K562 (cell line): ENCODE data around the gene HIF1AN. TPM values are rescaled to one million over a fixed set of nuclear protein-coding genes. Genes with fewer than 3 reads are reported as not detected.

Source experiments
- ATAC-seq: fragments of 200-7000 bp; cut with Tn5 transposase; 3 replicates; pipeline ENCODE4 v1.9.1; 2020; ENCODE audit warnings: moderate library complexity
- BruUV-seq: library from RNA; stranded (reverse); fragments of 400-500 nt; replicated peaks from 2 replicates; lab custom pipeline; 2021; lab: Mats Ljungman, UMichigan
- CTCF ChIA-PET: fragments of 300-600 bp; formaldehyde crosslinking; extraction: SDS; loops from one replicate; lab custom pipeline; 2021; ENCODE audit warnings: low intra/inter-chr PET ratio; lab: Yijun Ruan, JAX
- POLR2A ChIA-PET: fragments of 300-600, 350-650 bp; sonication (Branson Sonifier 250); formaldehyde crosslinking; extraction: SDS; loops from one replicate; lab custom pipeline; 2021; ENCODE audit warnings: antibody characterized with exemption, inconsistent platforms; lab: Yijun Ruan, JAX
- DNase-seq, 4 experiments: peaks; one replicate each; pipeline versions ENCODE4 v3.0.0 to v3.0.0-alpha.2; 2011 to 2018; ENCODE audit warnings: low spot score in 3 of 4, mixed read lengths in 3 of 4; ENCODE audit errors: extremely low read depth in 1 of 4
- FAIRE-seq: peaks from 2 replicates; lab custom pipeline; 2011; peaks lifted over from hg19 to GRCh38; lab: Jason Lieb, UNC
- H2AFZ ChIP-seq: 2 replicates; pipeline ENCODE4 v1.6.0; 2011; ENCODE audit warnings: low read depth, low read length, control low read depth, inconsistent platforms
- H3K27ac ChIP-seq: fragments of 200-600 bp; 3 replicates; pipeline ENCODE4 v1.8.0; 2011; ENCODE audit warnings: low read depth, mild to moderate bottlenecking, control low read depth, inconsistent platforms, low read length, moderate library complexity, mixed read lengths; ENCODE audit errors: extremely low read depth
- H3K27me3 ChIP-seq, 2 experiments: fragments of 300-600 bp in 1 of 2; 2 replicates in 1 of 2; 3 replicates in 1 of 2; pipeline versions ENCODE4 v1.6.0 to v1.8.0; 2011; ENCODE audit warnings: inconsistent platforms in 2 of 2, low read length in 2 of 2, mild to moderate bottlenecking in 1 of 2, mixed read lengths in 1 of 2, moderate library complexity in 1 of 2; ENCODE audit not compliant: control insufficient read depth in 2 of 2, insufficient read depth in 2 of 2
- H3K36me3 ChIP-seq: fragments of 300-600 bp; 3 replicates; pipeline ENCODE4 v1.8.0; 2011; ENCODE audit warnings: mild to moderate bottlenecking, low read length, inconsistent platforms; ENCODE audit not compliant: control insufficient read depth, insufficient read depth
- H3K4me1 ChIP-seq, 2 experiments: fragments of 200-600 bp in 1 of 2; replicated peaks in 1 of 2; 2 replicates in 1 of 2; 3 replicates in 1 of 2; pipeline versions ENCODE4 v1.5.1 to v1.8.0; 2011; ENCODE audit warnings: inconsistent platforms in 2 of 2, low read length in 2 of 2, mild to moderate bottlenecking in 1 of 2, mixed read lengths in 1 of 2, moderate library complexity in 1 of 2; ENCODE audit not compliant: control insufficient read depth in 2 of 2, insufficient read depth in 2 of 2
- H3K4me2 ChIP-seq: 2 replicates; pipeline ENCODE4 v1.6.1; 2011; ENCODE audit warnings: low read length, control low read depth, inconsistent platforms, mixed read lengths; ENCODE audit not compliant: insufficient read depth
- H3K4me3 ChIP-seq: fragments of 200-600 bp; sonication (generic), shearing (Covaris generic); 2 replicates; pipeline ENCODE4 v1.5.1; 2016; ENCODE audit warnings: control low read depth, inconsistent platforms
- H3K79me2 ChIP-seq: fragments of 200-600 bp; 3 replicates; pipeline ENCODE4 v1.8.0; 2011; ENCODE audit warnings: low read length, inconsistent platforms; ENCODE audit not compliant: control insufficient read depth, insufficient read depth
- H3K9ac ChIP-seq, 2 experiments: 2 replicates each; pipeline versions ENCODE4 v1.6.0 to v1.6.1; 2011; ENCODE audit warnings: low read depth in 2 of 2, low read length in 2 of 2, control low read depth in 1 of 2, inconsistent platforms in 1 of 2, mild to moderate bottlenecking in 1 of 2, mixed read lengths in 1 of 2; ENCODE audit not compliant: insufficient read depth in 1 of 2
- H3K9me1 ChIP-seq: one replicate; pipeline ENCODE4 v1.6.0; 2011; ENCODE audit warnings: inconsistent platforms, mild to moderate bottlenecking, low read length, moderate library complexity; ENCODE audit not compliant: control insufficient read depth, insufficient read depth
- H3K9me3 ChIP-seq: replicated peaks from 2 replicates; pipeline ENCODE4 v1.5.1; 2011; ENCODE audit warnings: low read depth, low read length, inconsistent platforms; ENCODE audit not compliant: control insufficient read depth, insufficient read depth
- H4K20me1 ChIP-seq: replicated peaks from 2 replicates; pipeline ENCODE4 v1.6.1; 2011; ENCODE audit warnings: low read length, inconsistent platforms, mixed read lengths; ENCODE audit not compliant: control insufficient read depth, insufficient read depth
- HLTF ChIP-seq: fragments of 450-650 bp; IDR thresholded peaks from 2 replicates; pipeline ENCODE4 v1.6.1; 2016
- NFXL1 ChIP-seq: fragments of 450-650 bp; formaldehyde crosslinking; IDR thresholded peaks from 2 replicates; pipeline ENCODE4 v1.4.0; 2021; ENCODE audit warnings: mild to moderate bottlenecking
- WGBS: fragments of 100-300 bp; shearing (Covaris generic); methylation state at CpG from one replicate; pipeline ENCODE4 v1.1.6; 2016; ENCODE audit warnings: low coverage, mixed read lengths; ENCODE audit not compliant: insufficient coverage; ENCODE audit errors: missing lambda C conversion rate; 5-methylcytosine and 5-hydroxymethylcytosine counted together
- in situ Hi-C: fragments of 300-500 bp; cut with MboI; formaldehyde crosslinking; loops from 4 replicates; pipeline ENCODE4 v1.15.0; 2018; ENCODE audit warnings: inconsistent platforms, mixed read lengths
- intact Hi-C: fragments of 100-400 bp; cut with micrococcal nuclease; formaldehyde crosslinking; loops from 2 replicates; pipeline ENCODE4 v1.14.2; 2022
- polyA plus RNA-seq, 8 experiments: library from polyadenylated mRNA; depleted of rRNA in 4 of 8; stranded (reverse) in 5 of 8; unstranded in 3 of 8; fragments of >200 nt; fragmentation: Nextera tagmentation in 2 of 8; fragmentation: Illumina TruSeq in 1 of 8; extraction: Ambion mirVana in 2 of 8; extraction: Trizol in 1 of 8; gene quantifications; 2 replicates each; pipeline versions ENCODE4 v1.2.1 to v1.2.3, GENCODE V29; 2011 to 2014; ENCODE audit warnings: inconsistent platforms in 1 of 8, missing spikeins in 1 of 8
- total RNA-seq, 7 experiments: library from RNA; depleted of rRNA in 6 of 7; stranded (reverse); fragments of >200 nt in 6 of 7; fragmentation: Illumina TruSeq in 2 of 7; extraction: Trizol in 2 of 7; gene quantifications; 2 replicates each; pipeline versions ENCODE4 v1.2.1 to v1.2.3, GENCODE V29; 2011 to 2021; ENCODE audit warnings: low replicate concordance in 1 of 7
- TF ChIP-seq, protein P1 (sequence below): sonication (generic); formaldehyde crosslinking; IDR thresholded peaks from 2 replicates; pipeline ENCODE4 v1.8.1; 2023; ENCODE audit warnings: mild to moderate bottlenecking, missing genetic modification reagents
- TF ChIP-seq, protein P2 (sequence below): sonication (generic); formaldehyde crosslinking; IDR thresholded peaks from 2 replicates; pipeline ENCODE4 v1.8.0; 2022; ENCODE audit warnings: missing genetic modification reagents, mild to moderate bottlenecking, borderline replicate concordance
- TF ChIP-seq, protein P3 (sequence below): sonication (generic); formaldehyde crosslinking; IDR thresholded peaks from 2 replicates; pipeline ENCODE4 v1.4.0; 2020; ENCODE audit warnings: mild to moderate bottlenecking, missing genetic modification reagents
- TF ChIP-seq, protein P4 (sequence below): fragments of 450-650 bp; conservative IDR thresholded peaks from 2 replicates; pipeline ENCODE4 v1.6.1; 2016; ENCODE audit warnings: missing genetic modification characterization, low read depth, mild to moderate bottlenecking, control low read depth, missing compliant biosample characterization

The HIF1AN gene
- total and polyA plus RNA-seq, 9 of the 15 experiments (the other 6 are each of a cell fraction or from before 2014, with no cell fraction given), result 1.2 to 16.8 (median 6.9) TPM

DNA sequence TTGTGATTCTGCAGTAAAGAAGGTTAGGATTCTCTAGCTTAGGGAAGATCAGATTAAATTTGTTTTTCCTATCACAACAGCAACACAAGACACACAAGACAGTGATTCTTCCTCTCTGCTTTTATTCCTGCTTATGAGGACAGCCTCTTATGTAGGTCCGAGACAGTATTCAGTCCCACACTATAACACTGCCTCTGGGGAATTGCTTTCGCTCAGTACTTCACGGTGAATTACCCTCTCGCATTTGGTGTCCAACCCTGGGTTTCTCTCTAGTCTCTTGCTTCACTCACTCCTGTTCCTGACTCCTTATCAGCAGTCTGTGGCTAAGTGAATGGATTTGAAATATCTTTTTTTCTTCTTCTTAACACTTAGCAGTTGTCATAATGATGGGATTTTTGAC lies 1.7 kb downstream of the HIF1AN start:
- DNase-seq, result no peak
- intact Hi-C loops (no loop called here), in situ Hi-C loops (no loop called here)
- WGBS, result 73% methylated on average over 4 of the region's 4 CpGs
- no TSS peak for BruUV-seq
- Histone ChIP-seq H3K27ac (no peak overlapping the region), H3K4me3 (no peak overlapping the region), H3K9ac (no peak overlapping the region), H2AFZ (no peak overlapping the region), H3K4me1 (peaks cover 0 to 4% of the 10 kb centered on the region in 2 experiments; a peak in 3 of 5 replicates), H3K36me3 (peaks cover 33% of the 10 kb centered on the region), H4K20me1 (no peaks in the 10 kb centered on the region), H3K4me2 (no peak overlapping the region), H3K9me1 (no peaks in the 10 kb centered on the region), H3K9me3 (no peaks in the 10 kb centered on the region), H3K27me3 (no peaks in the 10 kb centered on the region), H3K79me2 (peaks cover 24% of the 10 kb centered on the region)
- ATAC-seq, result no peak
- TF ChIP-seq, protein P1, sequence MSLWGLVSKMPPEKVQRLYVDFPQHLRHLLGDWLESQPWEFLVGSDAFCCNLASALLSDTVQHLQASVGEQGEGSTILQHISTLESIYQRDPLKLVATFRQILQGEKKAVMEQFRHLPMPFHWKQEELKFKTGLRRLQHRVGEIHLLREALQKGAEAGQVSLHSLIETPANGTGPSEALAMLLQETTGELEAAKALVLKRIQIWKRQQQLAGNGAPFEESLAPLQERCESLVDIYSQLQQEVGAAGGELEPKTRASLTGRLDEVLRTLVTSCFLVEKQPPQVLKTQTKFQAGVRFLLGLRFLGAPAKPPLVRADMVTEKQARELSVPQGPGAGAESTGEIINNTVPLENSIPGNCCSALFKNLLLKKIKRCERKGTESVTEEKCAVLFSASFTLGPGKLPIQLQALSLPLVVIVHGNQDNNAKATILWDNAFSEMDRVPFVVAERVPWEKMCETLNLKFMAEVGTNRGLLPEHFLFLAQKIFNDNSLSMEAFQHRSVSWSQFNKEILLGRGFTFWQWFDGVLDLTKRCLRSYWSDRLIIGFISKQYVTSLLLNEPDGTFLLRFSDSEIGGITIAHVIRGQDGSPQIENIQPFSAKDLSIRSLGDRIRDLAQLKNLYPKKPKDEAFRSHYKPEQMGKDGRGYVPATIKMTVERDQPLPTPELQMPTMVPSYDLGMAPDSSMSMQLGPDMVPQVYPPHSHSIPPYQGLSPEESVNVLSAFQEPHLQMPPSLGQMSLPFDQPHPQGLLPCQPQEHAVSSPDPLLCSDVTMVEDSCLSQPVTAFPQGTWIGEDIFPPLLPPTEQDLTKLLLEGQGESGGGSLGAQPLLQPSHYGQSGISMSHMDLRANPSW, result no peak
- TF ChIP-seq HLTF (no peak), NFXL1 (CRISPR knock-in tag) (no peak)
- TF ChIP-seq, protein P2, sequence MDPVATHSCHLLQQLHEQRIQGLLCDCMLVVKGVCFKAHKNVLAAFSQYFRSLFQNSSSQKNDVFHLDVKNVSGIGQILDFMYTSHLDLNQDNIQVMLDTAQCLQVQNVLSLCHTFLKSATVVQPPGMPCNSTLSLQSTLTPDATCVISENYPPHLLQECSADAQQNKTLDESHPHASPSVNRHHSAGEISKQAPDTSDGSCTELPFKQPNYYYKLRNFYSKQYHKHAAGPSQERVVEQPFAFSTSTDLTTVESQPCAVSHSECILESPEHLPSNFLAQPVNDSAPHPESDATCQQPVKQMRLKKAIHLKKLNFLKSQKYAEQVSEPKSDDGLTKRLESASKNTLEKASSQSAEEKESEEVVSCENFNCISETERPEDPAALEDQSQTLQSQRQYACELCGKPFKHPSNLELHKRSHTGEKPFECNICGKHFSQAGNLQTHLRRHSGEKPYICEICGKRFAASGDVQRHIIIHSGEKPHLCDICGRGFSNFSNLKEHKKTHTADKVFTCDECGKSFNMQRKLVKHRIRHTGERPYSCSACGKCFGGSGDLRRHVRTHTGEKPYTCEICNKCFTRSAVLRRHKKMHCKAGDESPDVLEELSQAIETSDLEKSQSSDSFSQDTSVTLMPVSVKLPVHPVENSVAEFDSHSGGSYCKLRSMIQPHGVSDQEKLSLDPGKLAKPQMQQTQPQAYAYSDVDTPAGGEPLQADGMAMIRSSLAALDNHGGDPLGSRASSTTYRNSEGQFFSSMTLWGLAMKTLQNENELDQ (CRISPR knock-in tag), result no peak
- TF ChIP-seq, protein P3, sequence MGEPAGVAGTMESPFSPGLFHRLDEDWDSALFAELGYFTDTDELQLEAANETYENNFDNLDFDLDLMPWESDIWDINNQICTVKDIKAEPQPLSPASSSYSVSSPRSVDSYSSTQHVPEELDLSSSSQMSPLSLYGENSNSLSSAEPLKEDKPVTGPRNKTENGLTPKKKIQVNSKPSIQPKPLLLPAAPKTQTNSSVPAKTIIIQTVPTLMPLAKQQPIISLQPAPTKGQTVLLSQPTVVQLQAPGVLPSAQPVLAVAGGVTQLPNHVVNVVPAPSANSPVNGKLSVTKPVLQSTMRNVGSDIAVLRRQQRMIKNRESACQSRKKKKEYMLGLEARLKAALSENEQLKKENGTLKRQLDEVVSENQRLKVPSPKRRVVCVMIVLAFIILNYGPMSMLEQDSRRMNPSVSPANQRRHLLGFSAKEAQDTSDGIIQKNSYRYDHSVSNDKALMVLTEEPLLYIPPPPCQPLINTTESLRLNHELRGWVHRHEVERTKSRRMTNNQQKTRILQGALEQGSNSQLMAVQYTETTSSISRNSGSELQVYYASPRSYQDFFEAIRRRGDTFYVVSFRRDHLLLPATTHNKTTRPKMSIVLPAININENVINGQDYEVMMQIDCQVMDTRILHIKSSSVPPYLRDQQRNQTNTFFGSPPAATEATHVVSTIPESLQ (CRISPR knock-in tag), result no peak
- TF ChIP-seq, protein P4, sequence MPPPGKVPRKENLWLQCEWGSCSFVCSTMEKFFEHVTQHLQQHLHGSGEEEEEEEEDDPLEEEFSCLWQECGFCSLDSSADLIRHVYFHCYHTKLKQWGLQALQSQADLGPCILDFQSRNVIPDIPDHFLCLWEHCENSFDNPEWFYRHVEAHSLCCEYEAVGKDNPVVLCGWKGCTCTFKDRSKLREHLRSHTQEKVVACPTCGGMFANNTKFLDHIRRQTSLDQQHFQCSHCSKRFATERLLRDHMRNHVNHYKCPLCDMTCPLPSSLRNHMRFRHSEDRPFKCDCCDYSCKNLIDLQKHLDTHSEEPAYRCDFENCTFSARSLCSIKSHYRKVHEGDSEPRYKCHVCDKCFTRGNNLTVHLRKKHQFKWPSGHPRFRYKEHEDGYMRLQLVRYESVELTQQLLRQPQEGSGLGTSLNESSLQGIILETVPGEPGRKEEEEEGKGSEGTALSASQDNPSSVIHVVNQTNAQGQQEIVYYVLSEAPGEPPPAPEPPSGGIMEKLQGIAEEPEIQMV, result no peak
- POLR2A ChIA-PET, result no interaction called here
- CTCF ChIA-PET, result no interaction called here
- no peak for FAIRE-seq
